T1000 (cell line): ENCODE data around the gene ATP11A.

Source experiments
- DNase-seq: peaks from one replicate; lab custom pipeline; 2025; ENCODE audit warnings: mixed read lengths; lab: John Stamatoyannopoulos, UW

The ATP11A gene

DNA sequence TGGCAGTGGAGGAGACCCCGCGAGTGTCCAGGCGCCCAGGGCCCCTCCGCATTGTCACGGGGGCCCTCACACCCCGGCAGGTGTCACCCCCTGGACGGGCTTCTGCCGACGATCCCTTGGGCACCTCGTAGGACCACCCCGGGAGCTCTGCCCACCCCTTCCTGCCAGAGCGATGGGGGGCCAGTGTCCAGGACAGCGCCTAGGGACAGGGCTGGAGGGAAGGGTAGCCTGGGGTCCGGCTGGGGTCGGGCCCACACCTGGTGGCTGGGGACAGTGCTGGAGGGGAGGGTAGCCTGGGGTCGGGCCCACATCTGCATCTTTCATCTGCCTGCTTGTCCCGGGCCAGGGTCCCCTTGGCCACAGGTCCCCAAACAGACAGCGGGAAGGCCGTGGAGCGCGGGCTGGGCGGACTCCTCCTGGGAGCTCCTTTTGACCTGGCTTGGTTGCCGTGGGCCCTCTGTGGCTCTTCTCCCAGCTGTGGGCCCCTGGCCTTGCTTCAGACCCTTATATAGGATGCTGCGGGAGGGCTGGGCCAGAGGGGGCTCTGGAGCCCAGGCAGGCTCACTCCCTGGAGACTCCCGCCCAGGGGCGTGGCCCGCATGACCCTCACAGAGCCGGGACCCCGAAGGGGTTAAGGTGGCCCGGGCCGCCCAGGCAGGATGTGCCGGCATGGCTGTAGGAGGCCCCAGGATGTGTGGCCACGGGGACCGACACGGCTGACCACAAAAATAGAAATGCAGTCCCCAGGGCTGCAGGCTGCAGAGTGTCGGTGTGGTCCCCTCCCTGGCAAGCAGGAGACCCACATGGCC lies 205.0 kb downstream of the ATP11A start:
- no peak for DNase-seq

DNA sequence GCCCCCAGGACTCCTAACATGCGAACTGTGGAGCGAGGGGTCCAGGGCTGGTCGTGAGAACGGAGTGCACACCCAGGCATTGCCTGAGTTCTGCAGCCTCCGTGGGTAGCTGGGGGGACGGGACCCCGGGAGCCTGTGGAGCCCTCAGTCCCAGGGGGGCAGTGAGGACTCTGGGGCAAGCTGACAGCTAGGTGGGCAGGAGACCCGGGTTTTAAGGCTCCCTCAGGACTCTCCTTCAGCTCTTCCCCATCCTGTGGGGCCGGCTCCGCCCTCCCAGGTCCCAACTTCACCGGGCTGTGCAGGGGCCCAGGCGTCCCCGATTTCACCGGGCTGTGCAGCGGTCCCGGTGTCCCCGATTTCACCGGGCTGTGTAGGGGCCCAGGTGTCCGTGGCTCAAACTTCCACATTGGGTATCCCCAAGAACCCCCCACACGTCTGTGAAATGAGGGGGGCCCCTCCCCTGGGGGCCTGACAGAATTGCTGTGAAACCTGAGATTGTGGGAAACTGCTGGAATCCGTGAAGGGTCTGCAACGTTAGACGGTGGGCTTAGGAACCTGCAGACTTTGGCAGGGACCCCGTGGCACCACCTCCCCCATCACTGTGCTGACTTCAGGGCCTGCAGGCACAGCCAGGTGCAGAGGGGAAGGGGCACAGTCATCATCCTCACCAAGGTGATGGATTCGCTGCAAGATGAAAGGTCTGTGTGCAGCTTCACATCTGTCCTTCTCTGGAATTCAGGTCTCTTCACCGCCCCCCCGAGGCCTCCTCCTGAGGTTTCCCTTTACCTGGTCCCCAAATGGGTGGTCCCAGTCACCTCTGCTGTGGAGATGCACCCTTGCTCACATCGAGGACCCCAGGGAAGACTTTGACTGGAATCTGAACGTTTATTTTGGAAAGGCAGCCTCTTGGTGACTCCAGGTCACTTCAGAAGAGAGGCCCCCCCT lies 206.0 kb downstream of the ATP11A start:
- DNase-seq = no peak

- no peak for DNase-seq
These were observed 207.1 kb downstream of the ATP11A start for GRCh38 chr13:112896736-112897602.

GRCh38 chr13:112897603-112897955 lies 207.7 kb downstream of the ATP11A start:
- DNase-seq = no peak

- no peak for DNase-seq
These were observed 208.2 kb downstream of the ATP11A start for GRCh38 chr13:112897956-112898620.

GRCh38 chr13:112898621-112899280 lies 208.9 kb downstream of the ATP11A start:
- no peak for DNase-seq

DNA sequence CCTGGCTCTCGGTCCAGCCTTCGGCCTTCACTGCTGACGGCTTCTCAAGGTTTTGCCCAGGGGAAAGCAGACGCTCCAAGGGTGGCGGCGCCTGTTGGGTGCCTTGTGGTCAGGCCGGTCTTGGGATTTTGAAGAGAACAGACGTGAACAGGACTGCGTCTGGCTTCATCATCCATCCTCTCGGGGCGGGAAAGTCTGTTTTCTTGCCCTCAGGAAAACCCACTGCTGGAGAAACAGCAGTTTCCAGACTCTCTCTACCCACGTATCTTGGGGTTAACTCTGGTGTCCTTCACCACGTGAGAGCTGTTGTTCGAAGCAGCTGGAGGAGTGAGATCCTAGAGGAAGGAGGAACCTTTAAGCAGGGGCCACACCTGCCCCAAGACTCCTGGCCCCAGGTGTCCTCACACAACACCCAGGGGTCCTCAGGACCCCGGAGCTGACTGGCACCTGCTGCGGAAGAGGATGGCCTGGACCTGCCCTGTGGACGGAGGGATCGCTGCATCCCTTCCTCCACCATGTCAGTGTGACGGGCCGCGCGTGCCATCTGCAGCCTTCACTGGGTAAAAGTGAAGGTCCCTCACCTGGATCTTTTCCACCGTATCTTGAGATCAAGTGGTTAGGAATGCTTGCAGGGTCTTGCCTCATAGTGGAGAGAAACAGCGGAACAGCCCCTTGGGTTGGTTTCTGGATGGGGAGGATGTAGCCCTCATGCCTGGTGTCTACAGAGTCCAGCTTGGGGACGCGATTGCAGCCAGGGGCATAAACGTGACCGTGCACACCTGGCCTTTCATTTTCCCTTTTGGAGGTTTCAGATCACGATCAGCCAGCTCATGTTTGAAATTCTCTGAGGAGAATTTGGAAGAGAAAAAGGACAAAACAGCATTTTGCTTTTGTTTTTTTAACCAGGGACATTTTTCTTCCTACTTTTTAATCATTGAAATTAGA lies 209.7 kb downstream of the ATP11A start:
- DNase-seq = no peak

DNA sequence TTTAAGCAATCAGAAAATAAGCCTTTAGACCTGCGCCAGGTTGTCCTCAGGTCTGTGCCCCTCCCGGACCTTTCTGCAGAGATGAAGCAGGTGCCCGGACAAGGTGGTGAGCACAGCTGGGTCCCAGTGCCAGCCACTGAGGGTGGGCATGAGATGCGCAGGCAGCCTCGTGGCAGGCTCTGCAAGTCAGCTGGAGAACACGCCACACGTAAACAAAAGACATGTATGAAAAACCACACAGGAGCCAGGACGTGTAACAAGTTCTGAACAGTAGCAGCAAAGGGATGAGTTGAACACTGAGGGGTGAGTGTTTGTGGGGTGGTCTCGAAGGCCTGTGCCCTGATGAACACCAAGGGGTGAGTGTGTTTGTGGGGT lies 210.4 kb downstream of the ATP11A start:
- no peak for DNase-seq

GRCh38 chr13:112900691-112901091 lies 210.9 kb downstream of the ATP11A start:
- DNase-seq = no peak

GRCh38 chr13:112902101-112902651 lies 212.3 kb downstream of the ATP11A start:
- DNase-seq = no peak

DNA sequence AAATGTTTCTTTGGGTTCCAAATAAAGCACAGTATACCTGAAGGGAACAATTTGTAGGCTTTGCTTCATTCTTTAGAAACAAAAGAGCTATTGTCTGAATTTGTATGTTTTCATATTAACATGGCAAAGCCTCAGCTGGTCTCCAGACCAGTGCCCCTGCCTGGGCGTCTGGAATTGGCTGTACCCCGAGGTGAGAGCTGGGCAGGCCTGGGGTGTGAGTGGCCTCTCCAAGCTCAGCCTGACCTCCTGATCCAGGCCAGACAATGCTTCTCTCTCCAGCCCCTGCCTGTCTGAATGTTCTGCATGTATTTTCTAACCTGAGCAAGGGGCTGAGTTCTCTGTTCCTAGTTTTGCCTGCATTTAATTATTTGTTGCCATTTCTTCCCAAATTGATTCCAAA lies 212.8 kb downstream of the ATP11A start:
- DNase-seq = no peak

DNA sequence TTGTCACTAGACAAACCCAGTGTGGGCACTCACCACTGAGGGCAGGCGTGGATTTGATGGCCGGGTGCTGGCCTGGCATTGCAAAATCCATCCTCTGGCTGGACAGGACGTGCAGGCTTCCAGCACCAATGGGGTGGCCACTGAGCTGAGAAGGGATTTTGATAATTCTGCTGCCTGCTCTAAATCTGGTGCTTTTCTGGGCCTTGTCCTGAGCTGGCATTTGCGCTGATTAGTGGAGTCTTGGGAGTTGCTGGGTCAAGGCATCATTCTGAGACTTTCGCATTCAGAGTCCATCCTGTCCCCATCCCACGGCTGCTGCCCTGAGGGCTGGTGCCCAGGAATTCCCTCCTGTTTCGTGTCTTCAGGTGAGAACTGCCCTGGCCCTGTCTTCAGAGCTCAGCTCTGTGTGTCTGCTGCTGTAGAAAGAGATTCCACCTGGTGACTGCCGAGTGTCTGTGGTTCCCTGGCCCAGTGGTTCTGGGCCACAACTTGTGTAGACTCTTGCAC lies 213.3 kb downstream of the ATP11A start:
- DNase-seq = no peak

- DNase-seq = no peak
These were observed 213.9 kb downstream of the ATP11A start for GRCh38 chr13:112903606-112904195.

GRCh38 chr13:112904436-112904960 lies 214.7 kb downstream of the ATP11A start:
- DNase-seq = no peak

GRCh38 chr13:112905086-112905485 lies 215.2 kb downstream of the ATP11A start:
- no peak for DNase-seq

DNA sequence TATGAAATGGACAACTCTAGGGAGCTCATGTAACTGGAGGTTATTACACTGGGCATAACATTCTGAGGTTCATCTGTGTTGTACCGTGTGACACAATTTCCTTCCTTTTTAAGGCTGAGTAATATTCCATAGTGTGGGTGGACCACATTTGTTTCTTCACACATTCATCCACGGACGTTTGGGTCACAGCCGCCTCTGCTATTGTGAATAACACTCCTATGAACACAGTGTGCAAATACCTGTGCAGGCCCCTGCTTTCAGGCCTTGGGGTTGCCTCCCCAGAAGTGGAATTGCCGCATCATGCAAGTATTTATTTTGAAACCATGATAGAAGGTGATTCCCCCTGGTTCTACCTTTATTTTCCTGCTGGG lies 215.8 kb downstream of the ATP11A start:
- DNase-seq = no peak

DNA sequence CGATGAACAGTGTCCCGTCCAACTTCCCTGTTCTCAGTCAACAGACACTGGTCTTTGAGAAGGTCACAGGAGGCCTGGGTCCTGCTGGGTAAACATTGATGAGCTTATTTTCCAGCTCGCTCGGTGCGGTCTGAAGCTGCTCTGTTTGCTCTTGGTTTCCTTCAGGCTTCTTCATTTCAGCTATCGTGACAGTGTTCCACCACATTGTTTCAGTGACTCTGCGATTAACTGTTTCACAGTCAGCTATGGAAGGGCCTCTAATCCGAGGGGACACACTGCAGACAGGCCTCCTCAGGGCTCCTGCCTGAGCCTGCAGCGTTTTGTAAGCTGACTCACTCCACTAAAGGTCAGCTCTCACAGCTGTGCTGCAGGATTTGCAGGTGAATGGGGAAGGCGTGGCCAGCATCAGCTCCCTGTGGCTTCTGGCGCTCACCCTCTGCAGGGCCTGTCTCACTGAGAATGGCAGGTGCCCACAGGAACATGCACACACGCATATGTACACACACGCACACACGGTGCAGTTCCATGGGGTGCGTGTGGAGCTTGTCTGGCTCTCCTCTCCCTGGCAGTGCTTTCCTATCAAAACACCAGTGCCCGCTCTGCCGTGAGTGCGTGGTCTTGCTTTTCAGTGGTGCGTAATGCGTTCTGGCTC lies 216.3 kb downstream of the ATP11A start:
- DNase-seq = no peak

GRCh38 chr13:112907286-112907685 lies 217.4 kb downstream of the ATP11A start:
- DNase-seq = no peak
